GM13976 (cell line): ENCODE data around the gene SPARC.
"Not testable (repeated sequence)": the region's sequence is repeated elsewhere in the genome, so short reads cannot be mapped to it uniquely, and the experiment has no call there.

Experiments
- DNase-seq: peaks from one replicate; pipeline ENCODE4 v3.0.0; 2012; ENCODE audit warnings: low spot score
- CTCF ChIP-seq: IDR thresholded peaks from 2 replicates; pipeline ENCODE4 v1.5.1; 2012; ENCODE audit warnings: borderline replicate concordance, mild to moderate bottlenecking; ENCODE audit not compliant: insufficient read depth; ENCODE audit errors: extremely low read depth, missing control alignments, control extremely low read depth
- in situ Hi-C: fragments of 300-500 bp; cut with MboI; formaldehyde crosslinking; loops from one replicate; pipeline ENCODE4 v1.12.0; 2022; ENCODE audit warnings: low sequenced_read_pairs, mixed read lengths, inconsistent platforms; ENCODE audit not compliant: unreplicated experiment

The SPARC gene

GRCh38 chr5:151686674-151687407 is at the start of gene SPARC:
Gene SPARC, minus strand, starts transcription at chr5:151686915. Its CDS starts 10,727 bp downstream, at chr5:151676188.
- in situ Hi-C loops = no loop called here
- no peak for TF ChIP-seq CTCF
- DNase-seq = no peak

GRCh38 chr5:151735646-151736045 is 48.9 kb upstream of the SPARC start:
- DNase-seq = no peak
- in situ Hi-C loops = no loop called here
- TF ChIP-seq CTCF = no peak

- DNase-seq = no peak
- no peak for TF ChIP-seq CTCF
- in situ Hi-C loops = no loop called here
Observed at GRCh38 chr5:151734064-151734408, 47.3 kb upstream of the SPARC start.

GRCh38 chr5:151733358-151734063 is 46.8 kb upstream of the SPARC start:
- no peak for TF ChIP-seq CTCF
- no peak for DNase-seq
- in situ Hi-C loops = no loop called here

- TF ChIP-seq CTCF = no peak
- in situ Hi-C loops = no loop called here
- no peak for DNase-seq
Observed at GRCh38 chr5:151730381-151730780, 43.7 kb upstream of the SPARC start.

GRCh38 chr5:151729597-151729996 is 42.9 kb upstream of the SPARC start:
- in situ Hi-C loops, DNase-seq: not testable (repeated sequence)

- TF ChIP-seq CTCF = no peak
- DNase-seq = no peak
- in situ Hi-C loops = no loop called here
Observed at GRCh38 chr5:151724360-151724759, 37.6 kb upstream of the SPARC start.
